ENCODE measurements around the gene ERICH3.

ERICH3 gene

GRCh38 chr1:74673351-74674111 is at the start of gene ERICH3:
ERICH3 (minus strand) TSS chr1:74673792; CDS start chr1:74673519, 273 bp downstream.
- DNase-seq = no peak

GRCh38 chr1:74717626-74718025 is 44.0 kb upstream of the ERICH3 start:
- no peak for DNase-seq

GRCh38 chr1:74716822-74717221 is 43.2 kb upstream of the ERICH3 start:
- no peak for DNase-seq

GRCh38 chr1:74715806-74716205 is 42.2 kb upstream of the ERICH3 start:
- no peak for DNase-seq

GRCh38 chr1:74715236-74715502 is 41.6 kb upstream of the ERICH3 start:
- no peak for DNase-seq

- DNase-seq = no peak
Measured at GRCh38 chr1:74714429-74715235, 41.0 kb upstream of the ERICH3 start.

- DNase-seq = no peak
Measured at GRCh38 chr1:74713849-74714248, 40.3 kb upstream of the ERICH3 start.

- no peak for DNase-seq
Measured at GRCh38 chr1:74712881-74713280, 39.3 kb upstream of the ERICH3 start.

- DNase-seq = no peak
Measured at GRCh38 chr1:74703386-74704182, 30.0 kb upstream of the ERICH3 start.

GRCh38 chr1:74699331-74699730 is 25.7 kb upstream of the ERICH3 start:
- no peak for DNase-seq

GRCh38 chr1:74697832-74698231 is 24.2 kb upstream of the ERICH3 start:
- no peak for DNase-seq

- DNase-seq = no peak
Measured at GRCh38 chr1:74693473-74693872, 19.9 kb upstream of the ERICH3 start.

GRCh38 chr1:74690909-74691308 is 17.3 kb upstream of the ERICH3 start:
- no peak for DNase-seq

- no peak for DNase-seq
Measured at GRCh38 chr1:74690364-74690696, 16.7 kb upstream of the ERICH3 start.

- DNase-seq = no peak
Measured at GRCh38 chr1:74689621-74690363, 16.2 kb upstream of the ERICH3 start.

GRCh38 chr1:74686928-74687327 is 13.3 kb upstream of the ERICH3 start:
- no peak for DNase-seq

- DNase-seq = no peak
Measured at GRCh38 chr1:74684301-74684700, 10.7 kb upstream of the ERICH3 start.

- DNase-seq = no peak
Measured at GRCh38 chr1:74683656-74684055, 10.1 kb upstream of the ERICH3 start.

GRCh38 chr1:74681851-74682250 is 8.3 kb upstream of the ERICH3 start:
- DNase-seq = no peak

GRCh38 chr1:74681449-74681848 is 7.9 kb upstream of the ERICH3 start:
- DNase-seq = no peak

GRCh38 chr1:74681001-74681400 is 7.4 kb upstream of the ERICH3 start:
- DNase-seq = no peak

- no peak for DNase-seq
Measured at GRCh38 chr1:74679811-74680210, 6.2 kb upstream of the ERICH3 start.

GRCh38 chr1:74677926-74678325 is 4.3 kb upstream of the ERICH3 start:
- no peak for DNase-seq
